Measurements from ENCODE around the gene CLECL1. TPM values are rescaled to one million over a fixed set of nuclear protein-coding genes. Genes with fewer than 3 reads are reported as not detected.

The CLECL1 gene
- total RNA-seq, 4 donors from 2014 or later: 1.9 TPM; not detected in 3

DNA sequence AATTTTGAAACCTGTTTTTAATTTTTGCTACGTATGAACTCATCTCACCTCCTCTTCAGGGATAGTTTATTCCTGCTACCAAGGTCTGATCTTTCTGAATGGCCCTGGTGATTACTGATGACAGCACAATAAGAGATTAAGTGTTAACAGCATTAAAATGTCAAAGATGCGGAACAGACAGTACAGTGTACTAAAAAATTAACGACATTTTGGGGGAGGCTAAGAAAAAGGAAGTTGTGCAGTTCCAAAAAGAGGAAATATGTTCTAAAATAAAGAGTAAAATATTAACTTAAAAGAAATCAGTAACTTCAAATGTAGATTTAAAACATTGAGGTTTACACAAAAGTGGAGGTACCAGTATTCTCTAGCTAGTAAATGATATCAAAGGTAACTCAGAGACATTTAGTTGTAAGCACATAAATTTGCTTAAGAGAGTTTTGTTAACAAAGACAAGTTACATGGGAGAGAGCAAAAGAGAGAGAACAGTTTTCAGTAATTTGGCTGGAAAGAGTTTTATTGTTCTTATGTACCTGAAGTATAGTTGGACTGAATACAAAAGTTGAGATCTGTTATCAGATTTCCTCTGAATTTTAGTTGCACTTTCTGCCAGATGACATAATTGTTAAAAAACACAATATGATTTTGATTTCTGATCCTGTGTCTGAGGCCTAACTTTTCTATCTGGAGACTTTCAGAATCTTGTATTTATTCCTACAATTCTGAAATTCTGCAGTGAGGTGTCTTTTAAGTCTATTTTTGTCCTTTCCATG is 4.2 kb upstream of the CLECL1 start:
- intact Hi-C loops (cut with DNase I; ENCODE audit: low total_unique reads): no loop called here
- no peaks in the 10 kb centered on the region for H3K9me3 ChIP-seq
- TF ChIP-seq, protein P1, sequence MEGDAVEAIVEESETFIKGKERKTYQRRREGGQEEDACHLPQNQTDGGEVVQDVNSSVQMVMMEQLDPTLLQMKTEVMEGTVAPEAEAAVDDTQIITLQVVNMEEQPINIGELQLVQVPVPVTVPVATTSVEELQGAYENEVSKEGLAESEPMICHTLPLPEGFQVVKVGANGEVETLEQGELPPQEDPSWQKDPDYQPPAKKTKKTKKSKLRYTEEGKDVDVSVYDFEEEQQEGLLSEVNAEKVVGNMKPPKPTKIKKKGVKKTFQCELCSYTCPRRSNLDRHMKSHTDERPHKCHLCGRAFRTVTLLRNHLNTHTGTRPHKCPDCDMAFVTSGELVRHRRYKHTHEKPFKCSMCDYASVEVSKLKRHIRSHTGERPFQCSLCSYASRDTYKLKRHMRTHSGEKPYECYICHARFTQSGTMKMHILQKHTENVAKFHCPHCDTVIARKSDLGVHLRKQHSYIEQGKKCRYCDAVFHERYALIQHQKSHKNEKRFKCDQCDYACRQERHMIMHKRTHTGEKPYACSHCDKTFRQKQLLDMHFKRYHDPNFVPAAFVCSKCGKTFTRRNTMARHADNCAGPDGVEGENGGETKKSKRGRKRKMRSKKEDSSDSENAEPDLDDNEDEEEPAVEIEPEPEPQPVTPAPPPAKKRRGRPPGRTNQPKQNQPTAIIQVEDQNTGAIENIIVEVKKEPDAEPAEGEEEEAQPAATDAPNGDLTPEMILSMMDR (IDR thresholded peaks at IDR 0.05): no peak
- no peak for TF ChIP-seq POLR2A (IDR thresholded peaks at IDR 0.05)
- no peaks in the 10 kb centered on the region for H3K27me3 ChIP-seq
- H3K4me3 ChIP-seq: no peak overlapping the region
- H3K27ac ChIP-seq: peak overlapping the region; percentile 68 to 71
- H3K4me1 ChIP-seq: peaks cover 0 to 10% of the 10 kb centered on the region in 2 donors
- DNase-seq: no peak
- H3K36me3 ChIP-seq: no peaks in the 10 kb centered on the region

DNA sequence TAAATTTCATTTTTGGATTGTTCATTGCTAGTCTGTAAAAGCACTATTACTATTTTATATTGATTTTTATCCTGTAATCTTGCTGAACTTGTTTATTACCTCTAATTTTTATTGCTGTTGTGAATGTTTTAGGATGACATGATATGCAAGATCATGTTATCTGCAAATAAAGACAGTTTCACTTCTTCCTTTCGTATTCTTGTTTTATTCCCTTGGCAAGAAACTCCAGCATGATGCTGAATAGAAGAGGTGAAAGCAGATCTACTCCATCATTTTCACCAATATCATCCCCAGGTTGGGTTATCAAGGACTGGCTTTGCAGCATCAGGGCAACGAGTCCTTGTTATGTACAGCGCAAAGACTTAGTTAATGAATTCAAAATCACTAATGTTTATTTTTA is 2.7 kb upstream of the CLECL1 start:
- intact Hi-C loops (cut with DNase I; ENCODE audit: low total_unique reads): no loop called here
- Histone ChIP-seq H3K4me1 (peaks cover 0 to 10% of the 10 kb centered on the region in 2 donors), H3K36me3 (no peaks in the 10 kb centered on the region), H3K27ac (no peak overlapping the region), H3K9me3 (no peaks in the 10 kb centered on the region), H3K27me3 (no peaks in the 10 kb centered on the region), H3K4me3 (no peak overlapping the region)
- DNase-seq: no peak
- TF ChIP-seq, protein P1 (IDR thresholded peaks at IDR 0.05): no peak
- no peak for TF ChIP-seq POLR2A (IDR thresholded peaks at IDR 0.05)

DNA sequence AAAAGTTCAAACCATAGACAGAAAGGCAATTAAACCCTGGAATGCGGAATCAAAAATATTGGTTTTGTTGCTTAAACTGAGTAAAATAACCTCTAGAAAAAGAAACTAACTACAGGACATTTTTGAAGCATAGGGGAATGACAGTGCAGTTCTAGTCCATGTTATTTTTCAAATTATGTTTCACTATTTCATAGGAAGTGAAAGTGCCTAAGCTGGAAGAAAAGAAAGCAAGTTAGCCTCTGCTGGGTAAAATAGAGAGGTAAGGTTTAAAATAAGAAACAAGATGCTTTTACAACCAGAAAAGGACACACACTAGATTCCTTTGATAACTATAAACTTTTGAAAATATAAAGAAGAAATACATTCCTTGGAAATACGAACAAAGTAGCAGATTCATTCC is 1.1 kb downstream of the CLECL1 start:
- DNase-seq: no peak
- no peak for TF ChIP-seq POLR2A (IDR thresholded peaks at IDR 0.05)
- TF ChIP-seq, protein P1 (IDR thresholded peaks at IDR 0.05): no peak
- Histone ChIP-seq H3K9me3 (no peaks in the 10 kb centered on the region), H3K27ac (no peak overlapping the region), H3K4me1 (peaks cover 0 to 9% of the 10 kb centered on the region in 2 donors), H3K4me3 (no peak overlapping the region), H3K27me3 (no peaks in the 10 kb centered on the region), H3K36me3 (no peaks in the 10 kb centered on the region)
- intact Hi-C loops (cut with DNase I; ENCODE audit: low total_unique reads): no loop called here

DNA sequence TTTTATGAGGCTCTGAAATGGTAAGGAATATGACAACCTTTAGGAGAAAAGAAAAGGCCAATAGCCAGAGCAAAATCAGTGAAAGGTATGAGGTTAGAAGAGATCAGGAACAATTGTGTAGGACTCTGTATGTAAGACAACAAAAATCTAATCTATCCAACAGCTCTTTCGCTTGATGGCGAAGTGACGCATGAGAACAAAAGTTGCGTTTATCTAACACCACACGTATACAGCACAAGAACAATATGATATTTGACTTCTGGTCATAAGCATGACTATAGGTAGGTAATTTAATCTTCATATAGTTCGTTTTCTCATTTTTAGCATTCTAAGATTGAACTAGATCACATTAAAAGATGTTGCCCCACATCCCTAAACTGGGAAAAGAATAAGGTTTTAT is 1.5 kb downstream of the CLECL1 start:
- Histone ChIP-seq H3K27me3 (no peaks in the 10 kb centered on the region), H3K9me3 (no peaks in the 10 kb centered on the region), H3K27ac (no peak overlapping the region), H3K4me1 (peaks cover 0 to 10% of the 10 kb centered on the region in 2 donors), H3K36me3 (no peaks in the 10 kb centered on the region), H3K4me3 (no peak overlapping the region)
- DNase-seq: no peak
- intact Hi-C loops (cut with DNase I; ENCODE audit: low total_unique reads): no loop called here
- no peak for TF ChIP-seq POLR2A (IDR thresholded peaks at IDR 0.05)
- TF ChIP-seq, protein P1 (IDR thresholded peaks at IDR 0.05): no peak

DNA sequence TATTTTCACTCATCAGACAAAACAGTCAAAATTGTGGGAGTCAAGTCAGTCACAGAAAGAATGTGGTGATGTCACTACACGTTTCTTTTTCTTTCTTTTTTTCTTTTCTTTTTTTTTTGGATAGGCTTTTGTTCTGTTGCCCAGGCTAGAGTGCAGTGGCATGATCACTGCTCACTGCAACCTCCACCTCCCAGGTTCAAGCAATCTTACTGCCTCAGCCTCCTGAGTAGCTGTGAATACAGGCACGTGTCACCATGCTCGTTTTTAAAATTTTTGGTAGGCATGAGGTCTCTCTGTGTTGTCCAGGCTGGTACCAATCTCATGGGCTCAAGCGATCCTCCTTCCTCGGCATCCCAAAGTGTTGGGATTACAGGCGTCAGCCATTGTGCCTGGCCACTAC is 2.3 kb downstream of the CLECL1 start:
- intact Hi-C loops (cut with DNase I; ENCODE audit: low total_unique reads): no loop called here
- H3K27ac ChIP-seq: no peak overlapping the region

More for the DNA sequence above, 2.3 kb downstream of the CLECL1 start:
- no peak overlapping the region for H3K4me3 ChIP-seq
- DNase-seq: no peak
- H3K9me3 ChIP-seq: no peaks in the 10 kb centered on the region
- H3K27me3 ChIP-seq: no peaks in the 10 kb centered on the region
- H3K36me3 ChIP-seq: no peaks in the 10 kb centered on the region
- TF ChIP-seq, protein P1 (IDR thresholded peaks at IDR 0.05): no peak
- TF ChIP-seq POLR2A (IDR thresholded peaks at IDR 0.05): no peak
- H3K4me1 ChIP-seq: peaks cover 0 to 10% of the 10 kb centered on the region in 2 donors

Data from uterus (tissue), 4 donors.